HG03139 (cell line): ENCODE measurements around the gene RELCH.

Source experiments
- ATAC-seq: cut with Tn5 transposase; IDR thresholded peaks from one replicate; pipeline ENCODE4 v1.9.1; 2021; ENCODE audit not compliant: unreplicated experiment

RELCH gene

GRCh38 chr18:62338446-62339105, 151.5 kb downstream of the RELCH start:
- no peak for ATAC-seq

GRCh38 chr18:62339106-62339988, 152.3 kb downstream of the RELCH start:
- no peak for ATAC-seq

GRCh38 chr18:62340996-62341395, 153.9 kb downstream of the RELCH start:
- no peak for ATAC-seq

- no peak for ATAC-seq
Observed at GRCh38 chr18:62341473-62341872, 154.4 kb downstream of the RELCH start.

- ATAC-seq: no peak
Observed at GRCh38 chr18:62342884-62343283, 155.8 kb downstream of the RELCH start.

GRCh38 chr18:62343316-62343715, 156.3 kb downstream of the RELCH start:
- ATAC-seq: no peak

GRCh38 chr18:62345909-62346308, 158.9 kb downstream of the RELCH start:
- no peak for ATAC-seq

GRCh38 chr18:62346333-62347088, 159.5 kb downstream of the RELCH start:
- ATAC-seq: no peak

GRCh38 chr18:62347089-62347506, 160.0 kb downstream of the RELCH start:
- no peak for ATAC-seq

GRCh38 chr18:62348474-62348873, 161.4 kb downstream of the RELCH start:
- no peak for ATAC-seq

GRCh38 chr18:62353170-62353569, 166.1 kb downstream of the RELCH start:
- no peak for ATAC-seq

- no peak for ATAC-seq
Observed at GRCh38 chr18:62354151-62354550, 167.1 kb downstream of the RELCH start.

- no peak for ATAC-seq
Observed at GRCh38 chr18:62357079-62357719, 170.1 kb downstream of the RELCH start.
